ENCODE results near the gene RPS14. TPM values are rescaled to one million over a fixed set of nuclear protein-coding genes. Genes with fewer than 3 reads are reported as not detected.

The RPS14 gene
- total RNA-seq, 1 experiment from 2014 or later, result 3,040 TPM

- H3K79me2 ChIP-seq (ENCODE audit: low read length), result peaks cover 34% of the 10 kb centered on the region
- H3K4me3 ChIP-seq (ENCODE audit: low read length), result peak overlapping the region; percentile 84
- peaks cover 76% of the 10 kb centered on the region for H3K4me1 ChIP-seq (ENCODE audit: low read length)
- H3K36me3 ChIP-seq (ENCODE audit: insufficient read depth, low read length), result peaks cover 33% of the 10 kb centered on the region
- peak overlapping the region; percentile 99 for H3K4me2 ChIP-seq (ENCODE audit: low read depth, low read length, poor library complexity, severe bottlenecking)
- DNase-seq, result peak; percentile 99
- H3K27me3 ChIP-seq (ENCODE audit: low read length), result no peaks in the 10 kb centered on the region
- peaks cover 39% of the 10 kb centered on the region; the same call in 1 of the 2 replicates for H4K20me1 ChIP-seq (ENCODE audit: insufficient read depth, low read depth, low read length)
- no peaks in the 10 kb centered on the region for H3K9me2 ChIP-seq (replicated peaks; ENCODE audit: insufficient read depth, low read length)
- H3K9ac ChIP-seq (ENCODE audit: low read length), result peak overlapping the region; percentile 93
- peak overlapping the region; percentile 100 for H3K27ac ChIP-seq (ENCODE audit: low read length)
- H3K9me3 ChIP-seq (ENCODE audit: low read length), result no peaks in the 10 kb centered on the region
- H2AFZ ChIP-seq (ENCODE audit: low read length), result no peak overlapping the region
Observed at GRCh38 chr5:150410524-150411244, 38.9 kb downstream of the RPS14 start.

GRCh38 chr5:150409638-150410523, 39.7 kb downstream of the RPS14 start:
- Histone ChIP-seq H3K9me3 (ENCODE audit: low read length) (no peaks in the 10 kb centered on the region), H3K9me2 (replicated peaks; ENCODE audit: insufficient read depth, low read length) (no peaks in the 10 kb centered on the region), H3K36me3 (ENCODE audit: insufficient read depth, low read length) (peaks cover 38% of the 10 kb centered on the region), H3K4me1 (ENCODE audit: low read length) (peaks cover 76% of the 10 kb centered on the region), H3K9ac (ENCODE audit: low read length) (peak overlapping the region; percentile 86), H3K27ac (ENCODE audit: low read length) (peak overlapping the region; percentile 100), H3K4me3 (ENCODE audit: low read length) (peak overlapping the region; percentile 84), H4K20me1 (ENCODE audit: insufficient read depth, low read depth, low read length) (peaks cover 39% of the 10 kb centered on the region; the same call in 1 of the 2 replicates), H2AFZ (ENCODE audit: low read length) (no peak overlapping the region), H3K79me2 (ENCODE audit: low read length) (peaks cover 34% of the 10 kb centered on the region), H3K27me3 (ENCODE audit: low read length) (no peaks in the 10 kb centered on the region), H3K4me2 (ENCODE audit: low read depth, low read length, poor library complexity, severe bottlenecking) (peak overlapping the region; percentile 99)
- peak; percentile 83 for DNase-seq

- peaks cover 34% of the 10 kb centered on the region for H3K79me2 ChIP-seq (ENCODE audit: low read length)
- no peak overlapping the region for H2AFZ ChIP-seq (ENCODE audit: low read length)
- H3K4me3 ChIP-seq (ENCODE audit: low read length), result peak overlapping the region; percentile 32; the same call in 1 of the 2 replicates
- DNase-seq, result no peak
- H3K36me3 ChIP-seq (ENCODE audit: insufficient read depth, low read length), result peaks cover 49% of the 10 kb centered on the region
- peaks cover 44% of the 10 kb centered on the region; the same call in 1 of the 2 replicates for H4K20me1 ChIP-seq (ENCODE audit: insufficient read depth, low read depth, low read length)
- H3K9me3 ChIP-seq (ENCODE audit: low read length), result no peaks in the 10 kb centered on the region
- H3K4me1 ChIP-seq (ENCODE audit: low read length), result peaks cover 68% of the 10 kb centered on the region
- no peaks in the 10 kb centered on the region for H3K9me2 ChIP-seq (replicated peaks; ENCODE audit: insufficient read depth, low read length)
- no peaks in the 10 kb centered on the region for H3K27me3 ChIP-seq (ENCODE audit: low read length)
- peak overlapping the region; percentile 100 for H3K27ac ChIP-seq (ENCODE audit: low read length)
- H3K9ac ChIP-seq (ENCODE audit: low read length), result peak overlapping the region; percentile 44
- peak overlapping the region; percentile 99 for H3K4me2 ChIP-seq (ENCODE audit: low read depth, low read length, poor library complexity, severe bottlenecking)
Observed at GRCh38 chr5:150408231-150408943, 41.2 kb downstream of the RPS14 start.

GRCh38 chr5:150407096-150407720, 42.3 kb downstream of the RPS14 start:
- H3K27me3 ChIP-seq (ENCODE audit: low read length), result no peaks in the 10 kb centered on the region
- H3K9ac ChIP-seq (ENCODE audit: low read length), result no peak overlapping the region
- no peak overlapping the region for H2AFZ ChIP-seq (ENCODE audit: low read length)
- no peak overlapping the region for H3K4me3 ChIP-seq (ENCODE audit: low read length)
- peaks cover 68% of the 10 kb centered on the region for H3K4me1 ChIP-seq (ENCODE audit: low read length)
- H3K79me2 ChIP-seq (ENCODE audit: low read length), result peaks cover 31% of the 10 kb centered on the region
- H3K9me3 ChIP-seq (ENCODE audit: low read length), result no peaks in the 10 kb centered on the region
- peaks cover 44% of the 10 kb centered on the region; the same call in 1 of the 2 replicates for H4K20me1 ChIP-seq (ENCODE audit: insufficient read depth, low read depth, low read length)
- peak overlapping the region; percentile 100 for H3K27ac ChIP-seq (ENCODE audit: low read length)
- H3K4me2 ChIP-seq (ENCODE audit: low read depth, low read length, poor library complexity, severe bottlenecking), result peak overlapping the region; percentile 99
- peaks cover 59% of the 10 kb centered on the region for H3K36me3 ChIP-seq (ENCODE audit: insufficient read depth, low read length)
- no peaks in the 10 kb centered on the region for H3K9me2 ChIP-seq (replicated peaks; ENCODE audit: insufficient read depth, low read length)
- no peak for DNase-seq

GRCh38 chr5:150406723-150407095, 42.8 kb downstream of the RPS14 start:
- H3K9me3 ChIP-seq (ENCODE audit: low read length), result no peaks in the 10 kb centered on the region
- peaks cover 70% of the 10 kb centered on the region for H3K4me1 ChIP-seq (ENCODE audit: low read length)
- no peak overlapping the region for H3K9ac ChIP-seq (ENCODE audit: low read length)
- DNase-seq, result no peak
- H3K27ac ChIP-seq (ENCODE audit: low read length), result peak overlapping the region; percentile 100
- H3K79me2 ChIP-seq (ENCODE audit: low read length), result peaks cover 26% of the 10 kb centered on the region
- no peaks in the 10 kb centered on the region for H3K9me2 ChIP-seq (replicated peaks; ENCODE audit: insufficient read depth, low read length)
- H3K4me3 ChIP-seq (ENCODE audit: low read length), result no peak overlapping the region
- H2AFZ ChIP-seq (ENCODE audit: low read length), result no peak overlapping the region
- no peaks in the 10 kb centered on the region for H3K27me3 ChIP-seq (ENCODE audit: low read length)
- H4K20me1 ChIP-seq (ENCODE audit: insufficient read depth, low read depth, low read length), result peaks cover 41% of the 10 kb centered on the region; the same call in 1 of the 2 replicates
- H3K4me2 ChIP-seq (ENCODE audit: low read depth, low read length, poor library complexity, severe bottlenecking), result no peak overlapping the region
- H3K36me3 ChIP-seq (ENCODE audit: insufficient read depth, low read length), result peaks cover 63% of the 10 kb centered on the region

GRCh38 chr5:150406103-150406722, 43.3 kb downstream of the RPS14 start:
- Histone ChIP-seq H3K36me3 (ENCODE audit: insufficient read depth, low read length) (peaks cover 63% of the 10 kb centered on the region), H2AFZ (ENCODE audit: low read length) (no peak overlapping the region), H4K20me1 (ENCODE audit: insufficient read depth, low read depth, low read length) (peaks cover 42% of the 10 kb centered on the region; the same call in 1 of the 2 replicates), H3K4me1 (ENCODE audit: low read length) (peaks cover 74% of the 10 kb centered on the region), H3K27me3 (ENCODE audit: low read length) (no peaks in the 10 kb centered on the region), H3K79me2 (ENCODE audit: low read length) (peaks cover 22% of the 10 kb centered on the region), H3K9me3 (ENCODE audit: low read length) (no peaks in the 10 kb centered on the region), H3K4me3 (ENCODE audit: low read length) (no peak overlapping the region), H3K9ac (ENCODE audit: low read length) (no peak overlapping the region), H3K4me2 (ENCODE audit: low read depth, low read length, poor library complexity, severe bottlenecking) (no peak overlapping the region), H3K9me2 (replicated peaks; ENCODE audit: insufficient read depth, low read length) (no peaks in the 10 kb centered on the region), H3K27ac (ENCODE audit: low read length) (peak overlapping the region; percentile 100)
- DNase-seq, result no peak

- DNase-seq, result no peak
- Histone ChIP-seq H3K27me3 (ENCODE audit: low read length) (no peaks in the 10 kb centered on the region), H3K4me1 (ENCODE audit: low read length) (peaks cover 76% of the 10 kb centered on the region)
Observed at GRCh38 chr5:150404941-150405816, 44.4 kb downstream of the RPS14 start.

More at GRCh38 chr5:150404941-150405816, 44.4 kb downstream of the RPS14 start:
- Histone ChIP-seq H3K36me3 (ENCODE audit: insufficient read depth, low read length) (peaks cover 67% of the 10 kb centered on the region), H3K4me3 (ENCODE audit: low read length) (no peak overlapping the region), H2AFZ (ENCODE audit: low read length) (no peak overlapping the region), H3K9me3 (ENCODE audit: low read length) (no peaks in the 10 kb centered on the region), H3K79me2 (ENCODE audit: low read length) (peaks cover 16% of the 10 kb centered on the region), H3K9ac (ENCODE audit: low read length) (no peak overlapping the region), H3K9me2 (replicated peaks; ENCODE audit: insufficient read depth, low read length) (no peaks in the 10 kb centered on the region), H4K20me1 (ENCODE audit: insufficient read depth, low read depth, low read length) (peaks cover 47% of the 10 kb centered on the region; the same call in 1 of the 2 replicates), H3K4me2 (ENCODE audit: low read depth, low read length, poor library complexity, severe bottlenecking) (no peak overlapping the region), H3K27ac (ENCODE audit: low read length) (0 out of 2 replicates have a peak overlapping the region, but pooled peaks have one; percentile 27)

Data from Karpas-422 (cell line).